Measurements from ENCODE around the gene PPM1L. TPM values are rescaled to one million over a fixed set of nuclear protein-coding genes. Genes with fewer than 3 reads are reported as not detected.

Gene PPM1L
- total and polyA plus RNA-seq, 2 experiments from 2014 or later: 1.2 to 12.6 TPM

DNA sequence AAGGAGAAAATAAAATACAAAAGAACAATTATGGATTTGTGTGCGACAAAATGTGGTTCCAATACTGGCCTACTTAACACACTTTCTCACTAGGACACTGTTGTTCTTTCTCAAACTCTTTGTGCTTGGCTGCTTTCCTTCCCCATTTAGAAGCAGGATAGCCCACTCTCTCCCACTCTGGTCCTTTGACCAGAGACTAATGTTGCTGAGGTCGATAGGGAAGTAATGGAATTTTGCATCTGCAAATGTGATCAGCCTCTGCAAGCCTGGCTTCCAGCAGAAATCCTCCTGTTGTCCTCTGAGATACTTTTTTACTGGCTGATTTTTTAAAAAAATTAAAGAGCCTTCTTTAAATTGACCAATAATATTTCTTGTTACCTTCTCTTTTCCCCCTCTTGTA, 71.0 kb downstream of the PPM1L start:
- TF ChIP-seq CTCF (IDR thresholded peaks at IDR 0.05; ENCODE audit: low read depth, low read length): no peak

DNA sequence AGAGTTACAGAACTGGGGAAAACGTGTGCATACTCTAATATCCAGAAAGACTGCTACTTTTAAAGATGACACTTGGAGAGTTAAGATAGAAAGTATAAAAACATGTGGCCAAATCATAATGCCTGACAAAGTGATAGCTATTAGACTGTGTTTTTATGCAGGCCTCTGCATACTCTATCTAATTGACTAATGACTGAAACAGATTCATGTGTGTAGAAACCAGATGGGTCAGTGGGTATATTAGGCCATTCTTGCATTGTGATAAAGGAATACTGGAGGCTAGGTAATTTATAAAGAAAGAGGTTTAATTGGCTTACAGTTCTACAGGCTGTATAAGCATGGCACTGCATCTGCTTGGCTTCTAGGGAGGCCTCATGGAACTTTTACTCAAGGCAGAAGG, 71.5 kb downstream of the PPM1L start:
- Histone ChIP-seq H3K9me3 (ENCODE audit: low read depth) (no peaks in the 10 kb centered on the region), H3K4me1 (ENCODE audit: low read depth) (peaks cover 9% of the 10 kb centered on the region), H3K4me3 (no peak overlapping the region), H3K27me3 (no peaks in the 10 kb centered on the region), H3K27ac (no peak overlapping the region), H3K36me3 (no peaks in the 10 kb centered on the region)
- no peak for DNase-seq (ENCODE audit: low read depth in 1 of 2, low spot score in 1 of 2)
- TF ChIP-seq CTCF (IDR thresholded peaks at IDR 0.05; ENCODE audit: low read depth, low read length): no peak

More for the DNA sequence above, 71.0 kb downstream of the PPM1L start:
- Histone ChIP-seq H3K4me3 (no peak overlapping the region), H3K36me3 (no peaks in the 10 kb centered on the region), H3K4me1 (ENCODE audit: low read depth) (peaks cover 9% of the 10 kb centered on the region), H3K27me3 (no peaks in the 10 kb centered on the region), H3K27ac (no peak overlapping the region), H3K9me3 (ENCODE audit: low read depth) (no peaks in the 10 kb centered on the region)
- DNase-seq (ENCODE audit: low read depth in 1 of 2, low spot score in 1 of 2): no peak

DNA sequence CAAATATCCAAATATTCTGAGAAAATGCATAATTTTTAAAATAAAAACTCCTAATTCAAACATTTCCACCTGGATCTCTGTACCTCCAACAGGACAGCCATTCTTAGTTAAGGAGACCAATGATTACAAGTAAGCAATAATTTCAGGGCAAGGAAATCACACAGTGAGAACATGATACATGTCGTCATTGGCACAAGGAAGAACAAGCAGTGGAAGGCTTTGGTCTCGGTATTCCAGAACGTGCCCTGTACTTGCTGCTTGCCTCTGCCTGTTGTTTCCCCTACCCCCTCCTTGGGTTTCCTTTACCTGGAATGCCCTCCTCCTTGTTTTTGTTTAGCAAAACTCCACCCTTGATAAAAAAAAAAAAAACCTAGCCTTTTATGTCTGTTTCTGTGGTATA, 72.8 kb downstream of the PPM1L start:
- no peaks in the 10 kb centered on the region for H3K27me3 ChIP-seq

GRCh38 chr3:160829486-160830009, 73.5 kb downstream of the PPM1L start:
- H3K27ac ChIP-seq: no peak overlapping the region
- H3K4me3 ChIP-seq: no peak overlapping the region
- no peaks in the 10 kb centered on the region for H3K27me3 ChIP-seq
- H3K36me3 ChIP-seq: no peaks in the 10 kb centered on the region
- no peak for TF ChIP-seq CTCF (IDR thresholded peaks at IDR 0.05; ENCODE audit: low read depth, low read length)
- peaks cover 9% of the 10 kb centered on the region for H3K4me1 ChIP-seq (ENCODE audit: low read depth)
- no peak for DNase-seq (ENCODE audit: low read depth in 1 of 2, low spot score in 1 of 2)
- H3K9me3 ChIP-seq (ENCODE audit: low read depth): no peaks in the 10 kb centered on the region

More for the DNA sequence above, 72.8 kb downstream of the PPM1L start:
- H3K4me3 ChIP-seq: no peak overlapping the region
- peaks cover 9% of the 10 kb centered on the region for H3K4me1 ChIP-seq (ENCODE audit: low read depth)
- no peaks in the 10 kb centered on the region for H3K9me3 ChIP-seq (ENCODE audit: low read depth)
- TF ChIP-seq CTCF (IDR thresholded peaks at IDR 0.05; ENCODE audit: low read depth, low read length): no peak
- DNase-seq (ENCODE audit: low read depth in 1 of 2, low spot score in 1 of 2): no peak
- H3K36me3 ChIP-seq: no peaks in the 10 kb centered on the region
- H3K27ac ChIP-seq: no peak overlapping the region

- Histone ChIP-seq H3K9me3 (ENCODE audit: low read depth) (no peaks in the 10 kb centered on the region), H3K36me3 (no peaks in the 10 kb centered on the region), H3K27me3 (no peaks in the 10 kb centered on the region), H3K4me1 (ENCODE audit: low read depth) (peaks cover 9% of the 10 kb centered on the region), H3K4me3 (no peak overlapping the region), H3K27ac (no peak overlapping the region)
- DNase-seq (ENCODE audit: low read depth in 1 of 2, low spot score in 1 of 2): peak in 1 of 2 donors; percentile 38
- no peak for TF ChIP-seq CTCF (IDR thresholded peaks at IDR 0.05; ENCODE audit: low read depth, low read length)
Measured at GRCh38 chr3:160830796-160831195, 74.8 kb downstream of the PPM1L start.
